SK-N-SH (cell line): ENCODE data around the gene ACSM5. TPM values are rescaled to one million over a fixed set of nuclear protein-coding genes. Genes with fewer than 3 reads are reported as not detected.

Experiments
- CTCF ChIA-PET: fragments of 300-600, 350-600 bp; formaldehyde crosslinking; extraction: SDS; loops from one replicate; lab custom pipeline; 2021; lab: Yijun Ruan, JAX
- POLR2A ChIA-PET: fragments of 350-600 bp; sonication (Branson Sonifier 250); formaldehyde crosslinking; extraction: SDS; loops from one replicate; lab custom pipeline; 2020; ENCODE audit warnings: antibody characterized with exemption, inconsistent platforms; lab: Yijun Ruan, JAX
- DNase-seq: peaks from one replicate; pipeline ENCODE4 v3.0.0; 2012
- H2AFZ ChIP-seq: fragments of 200-600 bp; sonication (generic); 2 replicates; pipeline ENCODE4 v1.8.1; 2016; ENCODE audit warnings: antibody characterized with exemption, mild to moderate bottlenecking, low read depth
- H3F3A ChIP-seq: fragments of 200-600 bp; sonication (generic); replicated peaks from 2 replicates; pipeline ENCODE3; 2016; ENCODE audit warnings: antibody characterized with exemption, mild to moderate bottlenecking; ENCODE audit not compliant: insufficient read depth
- H3K27ac ChIP-seq, 2 experiments: fragments of 200-500 bp in 1 of 2; fragments of 200-600 bp in 1 of 2; sonication (Bioruptor generic) in 1 of 2; sonication (generic), shearing (Covaris generic) in 1 of 2; 2 replicates each; pipeline versions ENCODE4 v1.5.1 to v1.6.1; 2014 to 2016; ENCODE audit warnings: low read depth in 2 of 2, inconsistent platforms in 1 of 2, low read length in 1 of 2, mild to moderate bottlenecking in 1 of 2, mixed read lengths in 1 of 2
- H3K27me3 ChIP-seq: fragments of 200-600 bp; sonication (generic), shearing (Covaris generic); 2 replicates; pipeline ENCODE4 v1.6.1; 2016; ENCODE audit warnings: mixed run types; ENCODE audit not compliant: insufficient read depth
- H3K36me3 ChIP-seq, 2 experiments: fragments of 200-500 bp in 1 of 2; fragments of 200-600 bp in 1 of 2; sonication (Bioruptor generic) in 1 of 2; sonication (generic) in 1 of 2; replicated peaks in 1 of 2; 2 replicates each; pipeline versions ENCODE3 to v1.5.1; 2014 to 2016; ENCODE audit warnings: low read length in 1 of 2, mild to moderate bottlenecking in 1 of 2; ENCODE audit not compliant: insufficient read depth in 2 of 2, control insufficient read depth in 1 of 2
- H3K4me1 ChIP-seq, 2 experiments: fragments of 200-500 bp in 1 of 2; fragments of 200-600 bp in 1 of 2; sonication (Bioruptor generic) in 1 of 2; sonication (generic), shearing (Covaris generic) in 1 of 2; 2 replicates each; pipeline versions ENCODE4 v1.5.1 to v1.6.1; 2014 to 2016; ENCODE audit warnings: low read depth in 1 of 2, low read length in 1 of 2, mixed run types in 1 of 2; ENCODE audit not compliant: insufficient read depth in 2 of 2, control insufficient read depth in 1 of 2
- H3K4me2 ChIP-seq: fragments of 200-600 bp; sonication (generic), shearing (Covaris generic); 2 replicates; pipeline ENCODE4 v1.6.1; 2017; ENCODE audit warnings: mixed run types
- H3K4me3 ChIP-seq, 2 experiments: fragments of 200-500 bp in 1 of 2; fragments of 200-600 bp in 1 of 2; sonication (Bioruptor generic) in 1 of 2; sonication (generic), shearing (Covaris generic) in 1 of 2; 2 replicates each; pipeline versions ENCODE4 v1.5.1 to v1.8.1; 2014 to 2016; ENCODE audit warnings: low read depth in 2 of 2, inconsistent platforms in 1 of 2, low read length in 1 of 2, mild to moderate bottlenecking in 1 of 2, mixed read lengths in 1 of 2, moderate library complexity in 1 of 2
- H3K79me2 ChIP-seq: fragments of 200-600 bp; sonication (generic); 2 replicates; pipeline ENCODE4 v1.8.1; 2017; ENCODE audit warnings: mild to moderate bottlenecking; ENCODE audit not compliant: insufficient read depth
- H3K9ac ChIP-seq: fragments of 200-600 bp; sonication (generic); 2 replicates; pipeline ENCODE4 v1.6.1; 2017; ENCODE audit warnings: mixed run types
- H3K9me2 ChIP-seq: fragments of 200-600 bp; sonication (generic); 2 replicates; pipeline ENCODE4 v1.6.1; 2017; ENCODE audit warnings: mixed run types
- H3K9me3 ChIP-seq: fragments of 200-600 bp; sonication (generic); 2 replicates; pipeline ENCODE4 v1.6.1; 2017; ENCODE audit warnings: mixed run types, mild to moderate bottlenecking, moderate library complexity
- H4K20me1 ChIP-seq: fragments of 200-600 bp; sonication (generic); 2 replicates; pipeline ENCODE4 v1.6.1; 2017; ENCODE audit warnings: mild to moderate bottlenecking, mixed run types; ENCODE audit not compliant: insufficient read depth
- CHD2 ChIP-seq: fragments of 150-350 bp; IDR thresholded peaks from 2 replicates; pipeline ENCODE4 v1.6.1; 2018; ENCODE audit warnings: low read length; ENCODE audit not compliant: partially characterized antibody
- CTCF ChIP-seq: fragments of 200-600 bp; sonication (generic); IDR thresholded peaks from 2 replicates; pipeline ENCODE4 v1.6.1; 2017; ENCODE audit warnings: antibody characterized with exemption, mild to moderate bottlenecking, moderate library complexity
- ELF1 ChIP-seq: IDR thresholded peaks from 2 replicates; pipeline ENCODE4 v1.4.0; 2012
- EZH2phosphoT487 ChIP-seq: fragments of 200-600 bp; sonication (generic); IDR thresholded peaks from 2 replicates; pipeline ENCODE4 v1.6.1; 2017; ENCODE audit warnings: low read depth, mixed run types, mild to moderate bottlenecking, antibody characterized with exemption, moderate library complexity, borderline replicate concordance
- FOXJ3 ChIP-seq: sonication (generic); formaldehyde crosslinking; IDR thresholded peaks from 2 replicates; pipeline ENCODE4 v1.5.1; 2020; ENCODE audit warnings: mild to moderate bottlenecking, missing genetic modification reagents
- GATA2 ChIP-seq: sonication (generic); formaldehyde crosslinking; IDR thresholded peaks from 2 replicates; pipeline ENCODE4 v1.5.0; 2020; ENCODE audit warnings: mild to moderate bottlenecking, missing genetic modification reagents
- IRF3 ChIP-seq: fragments of 150-350 bp; IDR thresholded peaks from 2 replicates; pipeline ENCODE4 v1.6.1; 2016; ENCODE audit warnings: mild to moderate bottlenecking, low read depth, low read length
- JUND ChIP-seq: IDR thresholded peaks from 2 replicates; pipeline ENCODE4 v1.4.0; 2012
- NFIC ChIP-seq: IDR thresholded peaks from 2 replicates; pipeline ENCODE4 v1.4.0; 2012; ENCODE audit warnings: borderline replicate concordance
- NRF1 ChIP-seq: IDR thresholded peaks from 2 replicates; pipeline ENCODE4 v1.6.1; 2012; ENCODE audit warnings: low read depth, mild to moderate bottlenecking, low read length
- PBX3 ChIP-seq: IDR thresholded peaks from 2 replicates; pipeline ENCODE4; 2012
- RCOR1 ChIP-seq: fragments of 150-350 bp; IDR thresholded peaks from 2 replicates; pipeline ENCODE4 v1.6.1; 2017; ENCODE audit warnings: antibody characterized with exemption, low read length
- REST ChIP-seq: IDR thresholded peaks from 2 replicates; pipeline ENCODE4 v1.6.1; 2012; ENCODE audit warnings: mild to moderate bottlenecking, low read depth, low read length, moderate library complexity
- TAF1 ChIP-seq: IDR thresholded peaks from 2 replicates; pipeline ENCODE4 v1.6.1; 2012; ENCODE audit warnings: low read depth, mild to moderate bottlenecking, low read length, moderate library complexity, borderline replicate concordance
- TEAD4 ChIP-seq: IDR thresholded peaks from 2 replicates; pipeline ENCODE4 v1.4.0; 2012; ENCODE audit warnings: mild to moderate bottlenecking, borderline replicate concordance; ENCODE audit not compliant: insufficient read depth
- USF2 ChIP-seq: fragments of 150-350 bp; IDR thresholded peaks from 2 replicates; pipeline ENCODE4 v1.6.1; 2017; ENCODE audit warnings: antibody characterized with exemption, low read length, low read depth, borderline replicate concordance
- YY1 ChIP-seq: IDR thresholded peaks from 2 replicates; pipeline ENCODE4 v1.4.0; 2012; ENCODE audit warnings: low read depth, mild to moderate bottlenecking
- WGBS: methylation state at CpG from one replicate; pipeline ENCODE4 v1.1.6; 2017; ENCODE audit warnings: low lambda C conversion rate; 5-methylcytosine and 5-hydroxymethylcytosine counted together
- polyA plus RNA-seq, 3 experiments: library from polyadenylated mRNA; depleted of rRNA; stranded (reverse); fragments of >200 nt; gene quantifications; 2 replicates each; pipeline ENCODE4 v1.2.3, GENCODE V29; 2012

ACSM5 gene
- polyA plus RNA-seq, 1 of the 3 experiments (the other 2 are of a cell fraction), result not detected

GRCh38 chr16:20398603-20399002 is 10.7 kb upstream of the ACSM5 start (continued):
- no peak for TF ChIP-seq REST
- TF ChIP-seq EZH2phosphoT487, result no peak
- TF ChIP-seq USF2, result no peak
- TF ChIP-seq PBX3, result no peak
- no peak for TF ChIP-seq TEAD4
- TF ChIP-seq GATA2 (CRISPR knock-in tag), result no peak

- DNase-seq, result no peak
- Histone ChIP-seq H3K9me2 (no peaks in the 10 kb centered on the region), H3K9me3 (no peaks in the 10 kb centered on the region), H3K4me2 (no peak overlapping the region), H3F3A (no peaks in the 10 kb centered on the region), H2AFZ (no peak overlapping the region), H3K27me3 (no peaks in the 10 kb centered on the region), H3K4me1 (no peaks in the 10 kb centered on the region), H3K36me3 (no peaks in the 10 kb centered on the region), H3K79me2 (no peaks in the 10 kb centered on the region), H3K9ac (no peak overlapping the region), H3K27ac (no peak overlapping the region), H3K4me3 (no peak overlapping the region), H4K20me1 (no peaks in the 10 kb centered on the region)
- POLR2A ChIA-PET, result no interaction called here
- 32% methylated on average over 4 of the region's 7 CpGs for WGBS
- CTCF ChIA-PET, result interaction anchor here (8.0 kb wide), 1 partner anchor 14 kb away, joined by 61 read pairs; no protein-coding TSS in a partner anchor
- TF ChIP-seq NRF1 (no peak), NFIC (no peak), GATA2 (CRISPR knock-in tag) (no peak), CHD2 (no peak), ELF1 (no peak), REST (no peak), YY1 (no peak), PBX3 (no peak), RCOR1 (no peak), JUND (no peak), FOXJ3 (CRISPR knock-in tag) (no peak), CTCF (no peak), IRF3 (no peak), TAF1 (no peak)
Measured at GRCh38 chr16:20399185-20399584, 10.1 kb upstream of the ACSM5 start.
